GM21526 (cell line): Measurements from ENCODE around the gene OSBPL10.

Experiments used
- ATAC-seq: cut with Tn5 transposase; IDR thresholded peaks from one replicate; pipeline ENCODE4 v1.9.1; 2021; ENCODE audit warnings: moderate library complexity; ENCODE audit not compliant: unreplicated experiment, low FRiP score

The OSBPL10 gene

DNA sequence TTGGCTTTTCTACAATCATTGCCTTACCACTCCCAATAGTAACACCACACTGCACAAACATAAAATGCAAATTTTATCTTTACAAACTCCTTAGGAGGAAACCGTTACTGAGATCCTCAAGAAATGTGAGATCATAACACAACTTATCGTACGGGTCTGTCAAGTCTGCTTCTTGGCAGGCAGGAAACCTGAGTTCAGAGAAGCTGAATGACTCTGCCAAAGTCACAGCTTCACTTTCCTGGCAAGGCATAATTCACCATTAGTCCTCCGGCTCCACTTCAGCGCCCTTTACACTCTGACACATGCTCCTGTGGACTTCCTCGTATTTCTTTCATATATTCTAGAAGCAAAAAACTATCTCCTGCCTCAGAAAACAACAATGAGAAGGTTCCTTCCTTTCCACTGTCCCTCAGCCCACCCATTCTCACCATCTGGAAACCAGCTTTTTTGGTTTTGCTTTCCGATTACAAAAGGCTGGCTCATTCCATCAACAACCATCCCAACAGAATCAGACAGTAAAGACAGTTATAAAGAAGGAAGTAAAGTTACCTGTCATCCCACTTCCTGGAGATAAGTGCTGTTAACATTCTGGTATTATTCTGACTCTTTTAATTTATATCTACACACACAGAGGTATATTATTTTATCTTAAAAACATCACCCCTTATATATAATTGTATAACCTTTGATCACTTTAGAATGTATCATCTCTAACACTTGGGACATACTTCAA lies 225.0 kb downstream of the OSBPL10 start:
- no peak for ATAC-seq

- ATAC-seq, result peak; percentile 88
Observed at GRCh38 chr3:31754575-31755278, 226.3 kb downstream of the OSBPL10 start.

GRCh38 chr3:31753050-31753425 lies 228.0 kb downstream of the OSBPL10 start:
- no peak for ATAC-seq

GRCh38 chr3:31752305-31753049 lies 228.6 kb downstream of the OSBPL10 start:
- ATAC-seq, result no peak

DNA sequence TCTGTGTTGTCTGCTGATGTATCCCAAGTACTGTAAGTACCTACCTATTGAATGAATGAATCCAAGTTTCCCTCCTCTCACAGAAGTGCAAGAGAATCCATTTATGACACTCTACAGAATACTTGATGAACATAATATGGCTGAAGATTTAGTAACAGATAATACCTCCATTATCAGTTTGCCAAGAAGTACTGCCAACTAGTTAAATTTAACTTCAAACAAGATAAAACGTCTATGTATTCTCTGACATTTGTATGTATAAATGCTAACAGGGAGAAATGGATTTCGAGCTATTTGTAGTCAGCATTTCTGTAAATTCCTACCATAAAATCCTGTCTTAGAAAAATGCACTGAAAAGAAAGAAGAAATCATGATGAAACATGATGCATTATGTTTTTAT lies 230.7 kb downstream of the OSBPL10 start:
- ATAC-seq, result no peak

DNA sequence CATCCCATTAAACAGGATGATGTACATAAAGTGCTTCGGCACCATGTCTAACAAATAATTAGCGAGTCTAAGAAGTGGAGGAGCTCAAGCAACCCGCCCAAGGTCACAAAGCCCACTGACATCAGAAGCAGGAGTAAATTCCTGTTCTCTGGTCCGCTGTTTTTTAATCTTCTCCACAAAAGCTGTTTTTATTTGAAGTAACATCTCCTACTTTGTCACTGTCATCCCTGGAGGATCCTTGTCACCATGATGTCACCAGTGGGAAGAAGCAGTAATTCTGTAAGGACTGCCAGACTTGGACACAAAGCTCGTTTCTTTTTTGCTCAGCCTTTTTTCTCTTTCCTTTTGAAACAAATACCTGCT lies 232.1 kb downstream of the OSBPL10 start:
- no peak for ATAC-seq

GRCh38 chr3:31748281-31748932 lies 232.7 kb downstream of the OSBPL10 start:
- ATAC-seq, result no peak

DNA sequence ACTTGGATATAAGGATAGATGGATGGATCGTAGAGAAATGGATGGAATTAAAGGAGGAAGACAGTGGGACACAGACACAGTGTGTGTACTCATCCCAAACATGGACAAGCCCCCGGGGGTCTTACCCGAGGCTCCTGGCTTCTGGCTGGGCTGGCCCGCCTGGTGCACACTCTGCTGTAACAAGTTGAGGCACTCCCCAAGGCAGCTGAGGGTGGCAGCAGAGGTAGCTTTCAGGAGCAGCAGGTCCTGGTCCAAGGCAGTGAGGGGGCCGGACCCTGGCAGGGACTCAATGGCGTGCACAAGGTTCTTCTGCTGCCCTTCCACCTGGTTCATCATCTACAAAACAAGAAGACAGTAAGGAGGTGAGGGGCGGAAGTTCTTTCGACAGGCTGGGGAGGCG lies 233.3 kb downstream of the OSBPL10 start:
- no peak for ATAC-seq

DNA sequence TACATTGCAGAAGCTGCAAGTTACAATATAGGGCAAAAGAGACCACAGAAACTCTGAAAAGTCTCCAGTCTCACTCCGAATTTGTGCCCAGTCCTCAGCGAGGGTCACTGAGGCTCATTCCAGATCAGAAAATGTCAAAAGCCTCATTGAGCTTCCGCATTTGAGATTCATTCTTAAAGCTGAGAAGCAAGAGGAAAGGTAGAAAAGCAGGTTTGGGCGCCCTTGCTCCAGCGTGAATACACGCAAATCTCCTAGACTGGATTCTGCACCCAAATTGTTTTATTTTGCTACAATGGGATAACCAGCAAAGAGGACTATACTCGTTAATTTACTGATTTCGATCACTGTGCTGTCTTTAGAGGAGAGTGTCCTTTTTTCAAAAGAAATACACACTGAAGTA lies 236.1 kb downstream of the OSBPL10 start:
- ATAC-seq, result no peak

DNA sequence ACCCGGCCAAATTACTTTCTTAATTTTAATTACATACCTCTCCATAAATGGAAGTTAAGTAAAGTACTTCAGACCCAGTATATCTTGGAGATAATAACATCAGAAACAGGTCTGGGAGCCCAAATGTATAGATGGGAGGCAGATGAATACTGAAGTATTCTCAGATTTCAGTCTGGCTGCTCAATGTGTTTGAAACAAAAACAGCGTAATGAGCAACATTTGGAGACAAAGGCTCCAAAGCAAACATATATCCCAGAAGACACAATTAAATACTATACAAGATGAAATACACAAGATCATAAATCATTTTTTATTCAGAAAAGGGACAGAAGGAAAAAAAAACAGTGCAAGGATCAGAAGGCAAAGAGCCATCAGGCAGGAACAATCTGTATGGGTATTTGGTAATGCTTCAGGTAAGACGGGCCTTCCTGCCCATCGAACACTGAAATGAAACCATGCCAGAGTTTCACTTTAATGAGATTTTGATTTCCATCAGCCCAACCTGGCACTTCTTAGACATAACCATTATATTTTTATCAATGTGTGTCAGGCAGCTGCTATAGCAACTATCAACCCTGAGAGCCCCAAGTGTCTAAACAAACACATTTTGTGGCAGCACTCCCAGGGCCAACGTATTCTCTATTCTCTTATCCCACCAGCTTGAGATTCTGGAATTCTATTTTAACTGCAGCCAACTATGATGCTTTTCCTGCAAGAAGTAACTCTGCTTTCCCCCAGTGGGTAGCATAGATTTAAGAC lies 237.6 kb downstream of the OSBPL10 start:
- no peak for ATAC-seq

DNA sequence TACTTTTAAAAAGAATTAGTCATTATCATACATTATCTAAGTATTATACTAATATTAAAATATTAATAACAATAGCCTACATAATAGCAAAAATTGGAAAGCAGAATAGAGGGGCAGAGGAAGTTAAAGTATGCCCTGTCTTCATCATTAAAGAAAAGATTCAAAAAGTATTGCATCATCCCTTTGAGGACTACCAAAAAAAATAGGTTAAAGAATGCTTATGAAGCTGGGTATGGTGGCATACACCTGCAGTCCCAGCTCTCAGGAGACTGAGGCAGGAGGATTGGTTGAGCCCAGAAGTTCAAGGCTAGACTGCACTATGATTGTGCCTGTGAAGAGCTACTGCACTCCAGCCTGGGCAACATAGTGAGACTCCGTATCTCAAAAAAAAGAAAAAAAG lies 240.7 kb downstream of the OSBPL10 start:
- ATAC-seq, result no peak

- ATAC-seq, result no peak
Observed at GRCh38 chr3:31738412-31738811, 242.7 kb downstream of the OSBPL10 start.

DNA sequence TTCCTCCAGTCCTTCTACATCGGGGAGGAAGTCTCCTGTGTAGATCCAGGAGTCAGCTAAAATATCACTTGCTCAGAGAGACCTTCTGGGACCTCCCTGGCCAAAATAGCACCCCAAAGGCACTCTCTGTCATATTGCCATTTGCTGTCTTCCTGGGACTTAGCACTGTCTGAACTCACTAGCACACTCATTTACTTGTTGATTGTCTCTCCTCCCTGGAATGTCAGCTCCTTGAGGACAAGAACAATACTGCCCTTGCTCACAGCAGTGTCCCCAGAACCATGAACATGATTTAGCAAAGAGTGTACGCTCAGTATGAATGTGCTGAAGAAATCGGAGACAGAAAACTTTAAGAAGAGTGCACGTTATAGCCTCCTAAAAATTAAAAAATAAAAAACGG lies 245.4 kb downstream of the OSBPL10 start:
- no peak for ATAC-seq

DNA sequence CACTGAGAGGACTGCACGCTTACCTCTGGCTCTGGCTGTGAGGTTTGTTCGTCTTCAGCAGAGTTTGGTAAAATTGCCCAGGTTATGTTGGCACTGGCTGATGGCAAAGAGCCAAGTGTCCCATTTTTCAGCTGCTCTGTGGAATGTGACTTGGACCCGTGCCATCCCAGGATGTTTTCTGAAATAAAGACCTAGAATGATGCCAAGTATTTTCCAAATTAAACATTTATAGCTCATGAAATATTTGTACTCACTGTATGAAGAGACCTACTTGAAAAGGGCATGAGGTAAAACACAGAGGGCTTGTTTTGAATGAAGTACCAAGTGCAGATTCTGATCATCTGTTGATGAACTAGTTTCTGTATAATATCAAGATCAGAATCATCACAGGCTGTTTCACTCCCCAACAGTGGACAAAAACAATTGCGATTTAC lies 247.8 kb downstream of the OSBPL10 start:
- no peak for ATAC-seq

DNA sequence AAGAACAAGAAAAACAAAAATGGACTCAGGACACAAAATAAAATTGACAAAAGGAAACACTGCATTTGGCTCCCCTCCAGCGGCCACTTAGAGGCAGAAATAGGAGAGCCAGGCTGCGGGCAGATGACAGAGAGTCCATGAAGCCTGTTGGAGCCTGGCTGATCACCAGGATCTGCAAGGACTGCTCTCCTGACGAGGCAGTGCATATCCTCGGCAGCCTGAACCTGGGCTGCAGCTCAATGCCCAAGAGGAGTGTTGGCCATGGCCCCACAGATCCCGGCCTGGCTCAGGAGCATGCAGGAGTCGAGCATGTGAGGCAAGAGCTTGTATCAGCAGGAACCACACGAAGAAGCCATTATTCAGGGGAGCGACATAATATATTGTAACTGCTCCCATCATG lies 248.5 kb downstream of the OSBPL10 start:
- ATAC-seq, result no peak

DNA sequence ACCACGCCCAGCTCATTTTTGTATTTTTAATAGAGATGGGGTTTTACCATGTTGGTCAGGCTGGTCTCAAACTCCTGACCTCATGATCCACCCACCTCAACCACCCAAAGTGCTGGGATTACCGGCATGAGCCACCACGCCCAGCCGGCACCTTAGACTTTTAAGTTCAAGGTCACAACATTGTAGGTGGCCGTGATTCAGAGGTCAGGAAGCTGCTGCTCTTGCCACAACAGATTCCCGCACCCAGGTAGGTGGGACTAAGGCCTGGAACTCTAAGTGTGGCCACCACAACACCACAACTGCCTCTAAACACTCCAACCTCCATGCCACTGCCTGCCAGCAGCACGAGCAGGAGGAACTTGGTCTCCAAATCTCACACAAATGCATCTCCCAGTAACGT lies 251.5 kb downstream of the OSBPL10 start:
- no peak for ATAC-seq

- no peak for ATAC-seq
Observed at GRCh38 chr3:31729082-31729481, 252.0 kb downstream of the OSBPL10 start.

DNA sequence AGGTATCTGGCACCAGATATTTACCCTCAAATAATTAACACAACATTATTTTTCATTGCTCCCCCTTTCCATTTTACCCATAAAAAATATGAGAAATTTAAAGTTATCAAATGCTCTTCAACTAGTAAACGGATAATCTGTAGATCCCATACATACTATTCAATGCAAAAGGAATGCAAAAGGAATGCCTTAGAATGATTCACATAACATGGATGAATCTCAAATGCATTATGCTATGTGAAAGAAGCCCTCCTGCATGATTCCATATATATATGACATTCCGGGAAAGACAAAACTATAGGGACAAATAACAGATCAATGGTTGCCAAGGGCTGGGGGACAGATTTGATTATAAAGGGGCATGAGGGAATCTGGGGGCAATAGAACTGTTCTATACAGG lies 252.7 kb downstream of the OSBPL10 start:
- no peak for ATAC-seq

DNA sequence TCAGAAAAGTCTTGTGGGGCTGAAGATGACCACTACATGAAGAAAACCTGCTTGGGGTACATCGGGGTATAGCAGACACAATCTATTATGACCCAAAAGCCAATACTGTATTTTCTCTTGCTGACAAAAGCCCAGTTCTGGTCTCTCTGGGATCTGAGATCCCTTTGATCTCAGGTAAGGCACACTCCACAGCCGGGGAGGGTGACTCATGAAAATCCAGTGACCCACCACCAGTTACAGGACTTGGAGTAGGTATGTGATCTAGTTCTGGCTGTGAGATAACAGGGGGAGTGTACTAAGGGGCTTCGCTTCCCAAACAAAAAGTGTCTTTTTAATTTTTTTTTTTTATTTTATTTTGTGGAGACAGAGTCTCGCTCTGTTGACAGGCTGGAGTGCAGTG lies 255.1 kb downstream of the OSBPL10 start:
- ATAC-seq, result no peak

- ATAC-seq, result no peak
Observed at GRCh38 chr3:31725568-31725967, 255.5 kb downstream of the OSBPL10 start.
